ENCODE results near the gene CORO7. TPM values are rescaled to one million over a fixed set of nuclear protein-coding genes. Genes with fewer than 3 reads are reported as not detected.

Gene CORO7
- total and polyA plus RNA-seq, 9 of the 15 experiments (the other 6 are each of a cell fraction or from before 2014, with no cell fraction given), result 0.45 to 77.2 (median 18.7) TPM

- Histone ChIP-seq H3K4me2 (ENCODE audit: insufficient read depth, low read length) (no peak overlapping the region), H3K9me1 (ENCODE audit: control insufficient read depth, insufficient read depth, low read length) (peaks cover 5% of the 10 kb centered on the region), H2AFZ (ENCODE audit: low read depth, low read length) (no peak overlapping the region), H3K36me3 (ENCODE audit: control insufficient read depth, insufficient read depth, low read length) (peaks cover 6% of the 10 kb centered on the region; the same call in 1 of the 3 replicates), H3K27ac (ENCODE audit: extremely low read depth, low read depth, low read length) (no peak overlapping the region), H3K4me3 (no peak overlapping the region), H3K79me2 (ENCODE audit: control insufficient read depth, insufficient read depth, low read length) (peaks cover 14% of the 10 kb centered on the region), H3K9ac (ENCODE audit: insufficient read depth in 1 of 2, low read depth in 2 of 2, low read length in 2 of 2) (no peak overlapping the region; a peak in 1 of 4 replicates), H3K4me1 (replicated peaks in 1 of 2; ENCODE audit: control insufficient read depth in 2 of 2, insufficient read depth in 2 of 2, low read length in 2 of 2) (peaks cover 41 to 93% of the 10 kb centered on the region in 2 experiments), H4K20me1 (replicated peaks; ENCODE audit: control insufficient read depth, insufficient read depth, low read length) (peaks cover 4% of the 10 kb centered on the region; the same call in 1 of the 2 replicates), H3K9me3 (replicated peaks; ENCODE audit: control insufficient read depth, insufficient read depth, low read depth, low read length) (no peaks in the 10 kb centered on the region), H3K27me3 (ENCODE audit: control insufficient read depth in 2 of 2, insufficient read depth in 2 of 2, low read length in 2 of 2) (no peaks in the 10 kb centered on the region)
- 87% methylated on average over 11 of the region's 15 CpGs for WGBS (ENCODE audit: insufficient coverage, low coverage, missing lambda C conversion rate)
- ATAC-seq (no peak), FAIRE-seq (no peak), DNase-seq (ENCODE audit: extremely low read depth in 1 of 4, low spot score in 3 of 4) (no peak)
- intact Hi-C loops (cut with micrococcal nuclease) (no loop called here), in situ Hi-C loops (cut with MboI) (no loop called here)
- ChIA-PET POLR2A (interaction anchor here (0.6 to 1.2 kb wide), 2 partner anchors 12 to 22 kb away, joined by 3 read pairs; no protein-coding TSS in a partner anchor), CTCF (ENCODE audit: low intra/inter-chr PET ratio) (no interaction called here)
- BruUV-seq (replicated peaks), result no TSS peak
- TF ChIP-seq POLR2A (conservative IDR thresholded peaks at IDR 0.05) (no peak), PATZ1 (CRISPR knock-in tag; IDR thresholded peaks at IDR 0.05; ENCODE audit: borderline replicate concordance) (no peak), MECOM (CRISPR knock-in tag; IDR thresholded peaks at IDR 0.05) (no peak), JUN (IDR thresholded peaks at IDR 0.05; ENCODE audit: borderline replicate concordance, low read depth, low read length) (no peak), JUN (CRISPR knock-in tag; IDR thresholded peaks at IDR 0.05; ENCODE audit: borderline replicate concordance) (no peak), MED1 (CRISPR knock-in tag; IDR thresholded peaks at IDR 0.05; ENCODE audit: borderline replicate concordance) (no peak), SMAD4 (CRISPR knock-in tag; conservative IDR thresholded peaks at IDR 0.05) (no peak), ZBTB5 (IDR thresholded peaks at IDR 0.05) (no peak), ZNF282 (CRISPR knock-in tag; IDR thresholded peaks at IDR 0.05) (no peak), ZNF347 (CRISPR knock-in tag; IDR thresholded peaks at IDR 0.05; ENCODE audit: low read depth) (no peak), ZNF318 (IDR thresholded peaks at IDR 0.05; ENCODE audit: borderline replicate concordance in 1 of 2, low read depth in 1 of 2) (no peak)
Observed at GRCh38 chr16:4375717-4376116, 40.7 kb downstream of the CORO7 start.

Measured in K562 (cell line).